ENCODE data around the gene NCOA5.

Gene NCOA5

DNA sequence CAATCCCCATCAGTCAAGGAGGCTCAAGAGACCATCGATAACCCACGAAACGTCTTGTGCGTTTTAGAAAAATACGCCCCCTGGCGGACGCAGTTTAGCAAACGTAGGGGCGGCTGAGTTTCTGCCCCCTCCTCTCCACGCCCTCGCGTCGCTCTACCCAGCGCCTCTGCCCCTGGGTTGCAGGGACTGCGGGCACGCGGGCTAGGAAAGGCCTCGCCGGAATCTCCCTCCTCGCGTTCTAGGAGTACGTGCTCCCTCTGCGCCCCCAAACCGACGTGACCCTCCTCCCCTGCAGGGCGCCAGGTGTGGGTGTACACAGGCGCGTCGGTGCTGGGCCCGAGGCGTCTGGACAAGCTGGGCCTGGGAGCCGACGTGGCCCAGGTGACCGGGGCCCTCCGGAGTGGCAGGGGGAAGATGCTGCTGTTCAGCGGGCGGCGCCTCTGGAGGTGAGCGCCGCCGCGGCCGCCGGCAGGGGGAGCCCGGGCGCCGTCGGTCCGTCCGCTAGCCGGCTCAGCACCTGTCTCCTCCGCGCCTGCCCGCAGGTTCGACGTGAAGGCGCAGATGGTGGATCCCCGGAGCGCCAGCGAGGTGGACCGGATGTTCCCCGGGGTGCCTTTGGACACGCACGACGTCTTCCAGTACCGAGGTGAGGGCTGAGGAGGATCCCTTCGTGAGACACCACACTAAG, 75.8 kb downstream of the NCOA5 start:
- TF ChIP-seq, protein P1, sequence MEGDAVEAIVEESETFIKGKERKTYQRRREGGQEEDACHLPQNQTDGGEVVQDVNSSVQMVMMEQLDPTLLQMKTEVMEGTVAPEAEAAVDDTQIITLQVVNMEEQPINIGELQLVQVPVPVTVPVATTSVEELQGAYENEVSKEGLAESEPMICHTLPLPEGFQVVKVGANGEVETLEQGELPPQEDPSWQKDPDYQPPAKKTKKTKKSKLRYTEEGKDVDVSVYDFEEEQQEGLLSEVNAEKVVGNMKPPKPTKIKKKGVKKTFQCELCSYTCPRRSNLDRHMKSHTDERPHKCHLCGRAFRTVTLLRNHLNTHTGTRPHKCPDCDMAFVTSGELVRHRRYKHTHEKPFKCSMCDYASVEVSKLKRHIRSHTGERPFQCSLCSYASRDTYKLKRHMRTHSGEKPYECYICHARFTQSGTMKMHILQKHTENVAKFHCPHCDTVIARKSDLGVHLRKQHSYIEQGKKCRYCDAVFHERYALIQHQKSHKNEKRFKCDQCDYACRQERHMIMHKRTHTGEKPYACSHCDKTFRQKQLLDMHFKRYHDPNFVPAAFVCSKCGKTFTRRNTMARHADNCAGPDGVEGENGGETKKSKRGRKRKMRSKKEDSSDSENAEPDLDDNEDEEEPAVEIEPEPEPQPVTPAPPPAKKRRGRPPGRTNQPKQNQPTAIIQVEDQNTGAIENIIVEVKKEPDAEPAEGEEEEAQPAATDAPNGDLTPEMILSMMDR (IDR thresholded peaks at IDR 0.05), result peak; percentile 97

DNA sequence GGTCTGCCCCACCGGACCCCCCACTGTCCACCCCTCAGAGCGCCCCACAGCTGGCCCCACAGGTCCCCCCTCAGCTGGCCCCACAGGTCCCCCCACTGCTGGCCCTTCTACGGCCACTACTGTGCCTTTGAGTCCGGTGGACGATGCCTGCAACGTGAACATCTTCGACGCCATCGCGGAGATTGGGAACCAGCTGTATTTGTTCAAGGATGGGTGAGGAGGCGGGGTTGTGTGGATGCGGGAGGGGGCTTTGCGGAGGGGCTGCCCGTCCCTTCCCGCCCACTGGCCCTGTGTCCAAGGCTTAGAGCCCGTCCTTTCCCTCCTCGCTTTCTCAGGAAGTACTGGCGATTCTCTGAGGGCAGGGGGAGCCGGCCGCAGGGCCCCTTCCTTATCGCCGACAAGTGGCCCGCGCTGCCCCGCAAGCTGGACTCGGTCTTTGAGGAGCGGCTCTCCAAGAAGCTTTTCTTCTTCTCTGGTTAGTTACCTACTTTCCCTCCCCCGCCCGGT, 76.4 kb downstream of the NCOA5 start:
- TF ChIP-seq, protein P1 (IDR thresholded peaks at IDR 0.05), result no peak

DNA sequence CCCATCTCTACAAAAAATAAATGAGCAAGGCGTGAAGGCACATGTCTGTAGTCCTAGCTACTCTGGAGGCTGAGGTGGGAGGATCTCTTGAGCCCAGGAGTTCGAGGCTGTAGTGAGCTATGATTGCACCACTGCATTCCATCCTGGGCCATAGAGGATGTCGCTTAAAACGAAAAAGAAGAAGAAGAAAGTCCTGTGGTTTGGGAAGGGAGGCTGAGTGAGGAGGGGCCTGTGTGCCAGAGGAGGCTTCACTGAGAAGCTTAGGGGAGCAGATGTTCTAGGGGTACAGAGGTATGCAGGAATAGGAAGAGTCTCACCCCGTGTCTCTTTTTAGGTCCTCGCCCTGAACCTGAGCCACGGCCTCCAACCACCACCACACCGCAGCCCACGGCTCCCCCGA, 76.8 kb downstream of the NCOA5 start:
- TF ChIP-seq, protein P1 (IDR thresholded peaks at IDR 0.05), result no peak

DNA sequence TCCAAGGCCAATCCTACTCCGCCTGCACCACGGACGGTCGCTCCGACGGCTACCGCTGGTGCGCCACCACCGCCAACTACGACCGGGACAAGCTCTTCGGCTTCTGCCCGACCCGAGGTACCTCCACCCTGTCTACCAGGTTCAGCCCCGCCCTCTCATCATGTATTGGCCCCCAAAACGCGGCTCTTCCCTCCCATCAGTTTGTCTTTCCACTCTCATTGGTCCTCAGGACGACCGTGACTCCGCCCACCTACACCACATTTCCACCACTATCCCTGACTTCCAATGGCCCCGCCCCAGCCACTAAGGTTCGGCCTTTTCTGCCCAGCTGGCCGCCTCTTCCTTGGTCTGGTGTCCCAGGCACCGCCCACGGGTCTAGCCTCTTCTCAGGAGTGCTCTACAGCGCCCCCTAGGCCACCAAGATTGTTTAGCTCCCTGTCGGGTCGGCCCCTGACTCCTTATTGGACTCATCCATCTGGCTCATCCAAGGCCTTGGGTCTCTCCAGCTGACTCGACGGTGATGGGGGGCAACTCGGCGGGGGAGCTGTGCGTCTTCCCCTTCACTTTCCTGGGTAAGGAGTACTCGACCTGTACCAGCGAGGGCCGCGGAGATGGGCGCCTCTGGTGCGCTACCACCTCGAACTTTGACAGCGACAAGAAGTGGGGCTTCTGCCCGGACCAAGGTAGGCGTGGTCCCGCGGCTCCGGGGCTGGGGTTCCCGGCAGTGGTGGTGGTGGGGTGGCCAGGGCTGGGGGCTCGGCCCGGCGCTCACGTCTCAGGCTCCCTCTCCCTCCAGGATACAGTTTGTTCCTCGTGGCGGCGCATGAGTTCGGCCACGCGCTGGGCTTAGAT, 77.9 kb downstream of the NCOA5 start:
- TF ChIP-seq, protein P1 (IDR thresholded peaks at IDR 0.05), result peak; percentile 56
